H1 (cell line): ENCODE data around the gene CD180. TPM values are rescaled to one million over a fixed set of nuclear protein-coding genes. Genes with fewer than 3 reads are reported as not detected.

Experiments used
- CTCF ChIA-PET: fragments of 300-600 bp; sonication (Branson Sonifier 250); formaldehyde crosslinking; loops from one replicate; lab custom pipeline; 2021; ENCODE audit not compliant: partially characterized antibody; lab: Charles Lee
- POLR2A ChIA-PET: fragments of 300-600 bp; sonication (Branson Sonifier 250); formaldehyde crosslinking; loops from one replicate; lab custom pipeline; 2021; ENCODE audit warnings: inconsistent platforms; ENCODE audit not compliant: partially characterized antibody; lab: Charles Lee
- DNase-seq, 2 experiments: peaks; one replicate each; pipeline versions ENCODE4 v3.0.0 to v3.0.0-alpha.2; 2010 to 2022; ENCODE audit warnings: low spot score in 2 of 2, low read depth in 1 of 2, mixed read lengths in 1 of 2
- FAIRE-seq: peaks from 2 replicates; lab custom pipeline; 2011; peaks lifted over from hg19 to GRCh38; lab: Jason Lieb, UNC
- H2AFZ ChIP-seq: 2 replicates; pipeline ENCODE4 v1.8.1; 2012; ENCODE audit warnings: low read length, inconsistent platforms
- H2AK5ac ChIP-seq: 2 replicates; pipeline ENCODE4 v1.6.1; 2013; ENCODE audit warnings: low read depth, low read length
- H2BK120ac ChIP-seq: replicated peaks from 2 replicates; pipeline ENCODE3; 2013; ENCODE audit warnings: low read depth, low read length, inconsistent platforms
- H2BK12ac ChIP-seq: 2 replicates; pipeline ENCODE4 v1.6.1; 2013; ENCODE audit warnings: low read depth, low read length
- H2BK15ac ChIP-seq: 2 replicates; pipeline ENCODE4 v1.6.1; 2013; ENCODE audit warnings: low read length
- H2BK20ac ChIP-seq: 2 replicates; pipeline ENCODE4 v1.6.1; 2013; ENCODE audit warnings: low read length
- H2BK5ac ChIP-seq: 2 replicates; pipeline ENCODE4 v1.6.1; 2013; ENCODE audit warnings: low read depth, low read length
- H3K14ac ChIP-seq: 2 replicates; pipeline ENCODE4 v1.6.1; 2013; ENCODE audit warnings: inconsistent platforms; ENCODE audit not compliant: insufficient read length
- H3K18ac ChIP-seq: 2 replicates; pipeline ENCODE4 v1.6.1; 2013; ENCODE audit warnings: low read length; ENCODE audit errors: extremely low read depth
- H3K23ac ChIP-seq: 2 replicates; pipeline ENCODE4 v1.6.1; 2013; ENCODE audit warnings: inconsistent platforms; ENCODE audit not compliant: insufficient read length
- H3K23me2 ChIP-seq: 2 replicates; pipeline ENCODE4 v1.6.1; 2013; ENCODE audit warnings: low read depth, low read length
- H3K27ac ChIP-seq: 2 replicates; pipeline ENCODE4 v1.6.1; 2011; ENCODE audit warnings: low read depth, low read length, inconsistent platforms
- H3K27me3 ChIP-seq, 4 experiments: replicated peaks in 1 of 4; 1 replicate in 1 of 4; 2 replicates in 3 of 4; pipeline versions ENCODE4 v1.6.1 to v1.8.1; 2011 to 2013; ENCODE audit warnings: low read length in 3 of 4, mild to moderate bottlenecking in 3 of 4, inconsistent platforms in 2 of 4, mixed read lengths in 2 of 4, moderate library complexity in 1 of 4; ENCODE audit not compliant: control insufficient read depth in 3 of 4, insufficient read depth in 3 of 4; ENCODE audit errors: extremely low read depth in 1 of 4
- H3K36me3 ChIP-seq, 4 experiments: 2 replicates each; pipeline versions ENCODE4 v1.6.1 to v1.8.1; 2011 to 2013; ENCODE audit warnings: mild to moderate bottlenecking in 4 of 4, low read length in 3 of 4, moderate library complexity in 2 of 4, control low read depth in 1 of 4, inconsistent platforms in 1 of 4; ENCODE audit not compliant: insufficient read depth in 4 of 4, control insufficient read depth in 2 of 4
- H3K4ac ChIP-seq: replicated peaks from 2 replicates; pipeline ENCODE3; 2013; ENCODE audit warnings: low read length, low read depth, mixed read lengths, inconsistent platforms; ENCODE audit not compliant: insufficient read length
- H3K4me1 ChIP-seq, 4 experiments: replicated peaks in 1 of 4; 1 replicate in 1 of 4; 2 replicates in 3 of 4; pipeline versions ENCODE4 v1.6.1 to v1.8.1; 2011 to 2013; ENCODE audit warnings: low read length in 3 of 4, inconsistent platforms in 2 of 4, mixed read lengths in 1 of 4; ENCODE audit not compliant: insufficient read depth in 4 of 4, control insufficient read depth in 3 of 4
- H3K4me2 ChIP-seq, 2 experiments: 2 replicates each; pipeline versions ENCODE4 v1.6.1 to v1.8.1; 2011 to 2013; ENCODE audit warnings: low read depth in 2 of 2, low read length in 2 of 2, control low read depth in 1 of 2, inconsistent platforms in 1 of 2, mild to moderate bottlenecking in 1 of 2; ENCODE audit not compliant: insufficient read depth in 1 of 2
- H3K4me3 ChIP-seq, 4 experiments: fragments of 200-600, 300-600 bp in 1 of 4; sonication (generic), shearing (Covaris generic), sonication (Bioruptor Twin) in 1 of 4; 2 replicates each; pipeline versions ENCODE4 v1.5.1 to v1.8.1; 2011 to 2016; ENCODE audit warnings: low read length in 4 of 4, low read depth in 3 of 4, control low read depth in 2 of 4, inconsistent platforms in 2 of 4, mild to moderate bottlenecking in 2 of 4, mixed read lengths in 1 of 4, moderate library complexity in 1 of 4; ENCODE audit not compliant: insufficient read depth in 2 of 4; ENCODE audit errors: extremely low read depth in 1 of 4
- H3K56ac ChIP-seq: replicated peaks from 2 replicates; pipeline ENCODE3; 2013; ENCODE audit warnings: low read depth, mild to moderate bottlenecking, mixed read lengths, low read length, inconsistent platforms; ENCODE audit not compliant: insufficient read length
- H3K79me1 ChIP-seq: 2 replicates; pipeline ENCODE4 v1.6.1; 2013; ENCODE audit warnings: low read depth, low read length, control low read depth
- H3K79me2 ChIP-seq, 2 experiments: 2 replicates each; pipeline versions ENCODE4 v1.6.1 to v1.8.1; 2012 to 2013; ENCODE audit warnings: low read length in 2 of 2, mild to moderate bottlenecking in 2 of 2, inconsistent platforms in 1 of 2; ENCODE audit not compliant: insufficient read depth in 2 of 2, control insufficient read depth in 1 of 2
- H3K9ac ChIP-seq, 4 experiments: replicated peaks in 1 of 4; 1 replicate in 1 of 4; 2 replicates in 3 of 4; pipeline versions ENCODE4 v1.6.1 to v1.8.1; 2011 to 2013; ENCODE audit warnings: low read depth in 3 of 4, low read length in 3 of 4, control low read depth in 2 of 4, mild to moderate bottlenecking in 2 of 4, moderate library complexity in 2 of 4, inconsistent platforms in 1 of 4; ENCODE audit errors: extremely low read depth in 1 of 4
- H3K9me3 ChIP-seq, 2 experiments: 2 replicates each; pipeline versions ENCODE4 v1.6.1 to v1.8.1; 2012 to 2013; ENCODE audit warnings: mild to moderate bottlenecking in 2 of 2, moderate library complexity in 2 of 2, control low read depth in 1 of 2, inconsistent platforms in 1 of 2, low read depth in 1 of 2, low read length in 1 of 2, mixed read lengths in 1 of 2; ENCODE audit not compliant: insufficient read depth in 2 of 2
- H4K20me1 ChIP-seq, 2 experiments: replicated peaks in 1 of 2; 2 replicates each; pipeline versions ENCODE3 to v1.8.1; 2011 to 2013; ENCODE audit warnings: inconsistent platforms in 2 of 2, low read length in 2 of 2, mild to moderate bottlenecking in 1 of 2; ENCODE audit not compliant: insufficient read depth in 2 of 2, control insufficient read depth in 1 of 2
- H4K5ac ChIP-seq: 2 replicates; pipeline ENCODE4 v1.6.1; 2013; ENCODE audit warnings: low read length, low read depth, mixed read lengths, inconsistent platforms; ENCODE audit not compliant: insufficient read length
- H4K8ac ChIP-seq: 2 replicates; pipeline ENCODE4 v1.8.0; 2013; ENCODE audit warnings: mild to moderate bottlenecking, moderate library complexity, low read length, inconsistent platforms; ENCODE audit not compliant: insufficient read depth; ENCODE audit errors: extremely low read depth
- H4K91ac ChIP-seq: replicated peaks from 2 replicates; pipeline ENCODE3; 2013; ENCODE audit warnings: low read length, mixed read lengths, inconsistent platforms; ENCODE audit not compliant: insufficient read length
- ASH2L ChIP-seq: fragments of 200-600, 300-600 bp; sonication (generic); IDR thresholded peaks from one replicate; pipeline ENCODE4 v1.7.1; 2017; ENCODE audit warnings: low read length
- BRCA1 ChIP-seq: IDR thresholded peaks from 2 replicates; pipeline ENCODE4 v1.6.1; 2012; ENCODE audit warnings: low read depth, low read length, improper control_type of control experiment
- CTBP2 ChIP-seq: IDR thresholded peaks from 2 replicates; pipeline ENCODE4 v1.7.0; 2011; ENCODE audit warnings: borderline replicate concordance, mild to moderate bottlenecking, moderate library complexity, mixed read lengths, low read length; ENCODE audit not compliant: insufficient read depth, insufficient read length
- EGR1 ChIP-seq: IDR thresholded peaks from 2 replicates; pipeline ENCODE4 v1.6.1; 2011; ENCODE audit warnings: low read depth, low read length, borderline replicate concordance
- EP300 ChIP-seq, 2 experiments: IDR thresholded peaks; 1 replicate in 1 of 2; 2 replicates in 1 of 2; pipeline ENCODE4 v1.6.1; 2011 to 2012; ENCODE audit warnings: low read depth in 2 of 2, low read length in 2 of 2, mild to moderate bottlenecking in 2 of 2, borderline replicate concordance in 1 of 2, inconsistent platforms in 1 of 2, moderate library complexity in 1 of 2
- FOSL1 ChIP-seq: IDR thresholded peaks from 2 replicates; pipeline ENCODE4 v1.6.1; 2011; ENCODE audit warnings: mild to moderate bottlenecking, low read depth, low read length, moderate library complexity; ENCODE audit not compliant: insufficient read depth
- KDM4A ChIP-seq: IDR thresholded peaks from one replicate; pipeline ENCODE4 v1.7.1; 2012; ENCODE audit warnings: low read depth, mild to moderate bottlenecking, moderate library complexity, low read length, inconsistent platforms; ENCODE audit not compliant: severe bottlenecking
- KDM5A ChIP-seq: fragments of 200-600 bp; IDR thresholded peaks from 2 replicates; pipeline ENCODE4 v1.7.1; 2012; ENCODE audit warnings: mild to moderate bottlenecking, low read length, inconsistent platforms, mixed read lengths
- MAFK ChIP-seq: IDR thresholded peaks from 2 replicates; pipeline ENCODE4 v1.6.1; 2012; ENCODE audit warnings: low read depth, mild to moderate bottlenecking, improper control_type of control experiment, low read length
- RNF2 ChIP-seq: fragments of 200-900, 300-1000 bp; sonication (generic); IDR thresholded peaks from 2 replicates; pipeline ENCODE4 v1.7.1; 2016; ENCODE audit warnings: borderline replicate concordance, low read depth, mild to moderate bottlenecking, antibody characterized with exemption, low read length; ENCODE audit not compliant: poor library complexity, severe bottlenecking; ENCODE audit errors: missing control alignments
- SAP30 ChIP-seq: fragments of 300-600 bp; sonication (generic); IDR thresholded peaks from 2 replicates; pipeline ENCODE4 v1.7.1; 2012; ENCODE audit warnings: low read length, moderate library complexity, mild to moderate bottlenecking, inconsistent platforms; ENCODE audit not compliant: insufficient read depth, insufficient replicate concordance
- SP1 ChIP-seq: IDR thresholded peaks from 2 replicates; pipeline ENCODE4 v1.6.1; 2011; ENCODE audit warnings: low read depth, low read length
- TAF7 ChIP-seq: optimal IDR thresholded peaks from 2 replicates; pipeline ENCODE3; 2011; ENCODE audit warnings: low read depth, mild to moderate bottlenecking, inconsistent platforms, low read length, moderate library complexity, borderline replicate concordance
- TCF12 ChIP-seq: IDR thresholded peaks from 2 replicates; pipeline ENCODE4 v1.6.1; 2011; ENCODE audit warnings: low read depth, mild to moderate bottlenecking, low read length
- WGBS, 2 experiments: shearing (Covaris generic) in 1 of 2; methylation state at CpG; one replicate each; pipeline versions ENCODE4 v1.1.6 to v1.1.7; 2013 to 2015; ENCODE audit warnings: low lambda C conversion rate in 2 of 2, mixed read lengths in 2 of 2, inconsistent platforms in 1 of 2, low coverage in 1 of 2, missing lambda C conversion rate in 1 of 2; ENCODE audit not compliant: insufficient replicate concordance in 2 of 2, insufficient coverage in 1 of 2, insufficient read length in 1 of 2; ENCODE audit errors: extremely low coverage in 1 of 2, missing lambda C conversion rate in 1 of 2; 5-methylcytosine and 5-hydroxymethylcytosine counted together
- polyA plus RNA-seq, 7 experiments: library from polyadenylated mRNA; depleted of rRNA in 3 of 7; stranded (reverse) in 5 of 7; unstranded in 2 of 7; fragments of >200 nt in 5 of 7; fragments of 200-250 nt in 2 of 7; gene quantifications; 1 replicate in 5 of 7; 2 replicates in 1 of 7; 4 replicates in 1 of 7; pipeline versions ENCODE4 v1.2.1 to v1.2.3, GENCODE V29; 2011 to 2013; ENCODE audit warnings: missing spikeins in 2 of 7, mixed read lengths in 2 of 7
- total RNA-seq: library from RNA; stranded (reverse); fragmentation: NEBNext Ultra II Directional; extraction: Animal tissue kit (Norgen Biotek cat#: 25700); gene quantifications from 2 replicates; pipeline ENCODE4 v1.2.1, GENCODE V29; 2021

CD180 gene
- total and polyA plus RNA-seq, 2 of the 8 experiments (the other 6 are each of a cell fraction or from before 2014, with no cell fraction given) = not detected

- Histone ChIP-seq H2BK20ac (no peak overlapping the region), H3K56ac (no peak overlapping the region), H3K4me3 (no peak overlapping the region), H2AK5ac (no peak overlapping the region), H3K36me3 (no peaks in the 10 kb centered on the region), H4K20me1 (no peaks in the 10 kb centered on the region), H2BK15ac (no peak overlapping the region), H3K9me3 (no peaks in the 10 kb centered on the region), H3K14ac (no peak overlapping the region), H3K23me2 (no peaks in the 10 kb centered on the region), H3K27ac (no peak overlapping the region), H3K79me2 (no peaks in the 10 kb centered on the region), H3K9ac (no peak overlapping the region), H4K8ac (no peak overlapping the region), H3K4ac (no peak overlapping the region), H2BK5ac (no peak overlapping the region), H3K18ac (no peak overlapping the region), H2BK12ac (no peak overlapping the region), H3K79me1 (no peaks in the 10 kb centered on the region), H3K27me3 (no peaks in the 10 kb centered on the region), H3K4me2 (no peak overlapping the region), H3K4me1 (no peaks in the 10 kb centered on the region), H4K91ac (no peak overlapping the region), H3K23ac (no peak overlapping the region), H4K5ac (no peak overlapping the region), H2BK120ac (no peak overlapping the region), H2AFZ (no peak overlapping the region)
- WGBS, 2 experiments = 91% methylated on average over 3 of the region's 3 CpGs; no CpG with 5 or more reads in 1 of the 2 experiments
- POLR2A ChIA-PET = no interaction called here
- no peak for FAIRE-seq
- no peak for DNase-seq
- CTCF ChIA-PET = interaction anchor here (1.0 kb wide), 1 partner anchor 100 kb away, joined by 3 read pairs; no protein-coding TSS in a partner anchor
- TF ChIP-seq BRCA1 = no peak
- no peak for TF ChIP-seq EGR1
- no peak for TF ChIP-seq KDM4A
- TF ChIP-seq SP1 = no peak
- TF ChIP-seq FOSL1 = no peak
- no peak for TF ChIP-seq SAP30
- TF ChIP-seq TAF7 = no peak
- TF ChIP-seq RNF2 = no peak
- no peak for TF ChIP-seq KDM5A
- no peak for TF ChIP-seq ASH2L
- no peak for TF ChIP-seq CTBP2
- no peak for TF ChIP-seq TCF12
- no peak for TF ChIP-seq EP300 (IDR thresholded peaks at IDR 0.05; ENCODE audit: borderline replicate concordance in 1 of 2, low read depth in 2 of 2, low read length in 2 of 2)
- no peak for TF ChIP-seq MAFK
Measured at GRCh38 chr5:67133776-67134175, 62.8 kb downstream of the CD180 start.
